GM19238 (cell line): ENCODE measurements around the gene FPGS.

ENCODE experiments used
- DNase-seq: peaks from one replicate; pipeline ENCODE4 v3.0.0; 2011; ENCODE audit warnings: low spot score; ENCODE audit not compliant: insufficient read length

FPGS gene

GRCh38 chr9:127857278-127857677 lies 54.6 kb downstream of the FPGS start:
- DNase-seq = no peak

- no peak for DNase-seq
Observed at GRCh38 chr9:127858041-127858512, 55.4 kb downstream of the FPGS start.

GRCh38 chr9:127860260-127860659 lies 57.6 kb downstream of the FPGS start:
- DNase-seq = no peak

GRCh38 chr9:127860779-127861178 lies 58.1 kb downstream of the FPGS start:
- DNase-seq = no peak

- peak; percentile 59 for DNase-seq
Observed at GRCh38 chr9:127862075-127863011, 59.7 kb downstream of the FPGS start.

- no peak for DNase-seq
Observed at GRCh38 chr9:127863191-127863621, 60.5 kb downstream of the FPGS start.
